HepG2 (cell line): ENCODE data around the gene CEACAM16. TPM values are rescaled to one million over a fixed set of nuclear protein-coding genes. Genes with fewer than 3 reads are reported as not detected.

Source experiments
- CC2D1A ChIP-seq: sonication (generic); formaldehyde crosslinking; IDR thresholded peaks from 2 replicates; pipeline ENCODE4 v1.8.1; 2023; ENCODE audit warnings: mild to moderate bottlenecking, missing genetic modification reagents
- HDAC2 ChIP-seq: sonication (generic); formaldehyde crosslinking; IDR thresholded peaks from 2 replicates; pipeline ENCODE4 v1.4.0; 2020; ENCODE audit warnings: missing genetic modification reagents
- IRX3 ChIP-seq: sonication (generic); formaldehyde crosslinking; IDR thresholded peaks from 2 replicates; pipeline ENCODE4 v1.8.1; 2023; ENCODE audit warnings: mild to moderate bottlenecking, low read depth, missing genetic modification reagents, borderline replicate concordance
- KAT2B ChIP-seq: fragments of 150-350 bp; IDR thresholded peaks from 2 replicates; pipeline ENCODE4 v1.6.1; 2014; ENCODE audit warnings: low read depth, low read length, borderline replicate concordance
- KDM4B ChIP-seq: sonication (generic); formaldehyde crosslinking; IDR thresholded peaks from 2 replicates; pipeline ENCODE4 v1.4.0; 2020; ENCODE audit warnings: missing genetic modification reagents
- NCOA2 ChIP-seq: sonication (generic); formaldehyde crosslinking; IDR thresholded peaks from 2 replicates; pipeline ENCODE4 v1.8.0; 2022; ENCODE audit warnings: inconsistent platforms
- NFIB ChIP-seq: sonication (generic); formaldehyde crosslinking; IDR thresholded peaks from 2 replicates; pipeline ENCODE4 v1.9.0; 2021; ENCODE audit warnings: missing genetic modification reagents, mild to moderate bottlenecking, borderline replicate concordance
- POLR2G ChIP-seq: fragments of 200-400 bp; formaldehyde crosslinking; IDR thresholded peaks from 2 replicates; pipeline ENCODE4 v1.6.1; 2018; ENCODE audit warnings: mild to moderate bottlenecking, low read depth, low read length, moderate library complexity
- TOE1 ChIP-seq: sonication (generic); formaldehyde crosslinking; IDR thresholded peaks from 2 replicates; pipeline ENCODE4 v1.4.0; 2020; ENCODE audit warnings: mild to moderate bottlenecking, missing genetic modification reagents
- ZNF124 ChIP-seq: sonication (generic); formaldehyde crosslinking; IDR thresholded peaks from 2 replicates; pipeline ENCODE4 v1.4.0; 2020; ENCODE audit warnings: missing genetic modification reagents
- ZNF3 ChIP-seq: IDR thresholded peaks from 2 replicates; pipeline ENCODE4 v1.7.0; 2017; ENCODE audit warnings: inconsistent platforms
- ZNF317 ChIP-seq: sonication (generic); formaldehyde crosslinking; IDR thresholded peaks from 2 replicates; pipeline ENCODE4 v1.5.0; 2020; ENCODE audit warnings: mild to moderate bottlenecking, missing genetic modification reagents
- ZNF34 ChIP-seq: sonication (generic); formaldehyde crosslinking; IDR thresholded peaks from 2 replicates; pipeline ENCODE4 v1.4.0; 2020; ENCODE audit warnings: mild to moderate bottlenecking, missing genetic modification reagents, borderline replicate concordance
- ZNF557 ChIP-seq: sonication (generic); formaldehyde crosslinking; IDR thresholded peaks from 2 replicates; pipeline ENCODE4 v1.4.0; 2020; ENCODE audit warnings: missing genetic modification reagents
- ZNF598 ChIP-seq: sonication (generic); formaldehyde crosslinking; IDR thresholded peaks from 2 replicates; pipeline ENCODE4 v1.5.1; 2020; ENCODE audit warnings: mild to moderate bottlenecking, missing genetic modification reagents, borderline replicate concordance
- ZNF709 ChIP-seq: sonication (generic); formaldehyde crosslinking; IDR thresholded peaks from 2 replicates; pipeline ENCODE4 v1.5.0; 2020; ENCODE audit warnings: mild to moderate bottlenecking, missing genetic modification reagents
- ZNF772 ChIP-seq: sonication (generic); formaldehyde crosslinking; IDR thresholded peaks from 2 replicates; pipeline ENCODE4 v1.5.0; 2020; ENCODE audit warnings: mild to moderate bottlenecking, missing genetic modification reagents
- ZNF777 ChIP-seq: sonication (generic); formaldehyde crosslinking; IDR thresholded peaks from 2 replicates; pipeline ENCODE4 v1.4.0; 2020; ENCODE audit warnings: missing genetic modification reagents
- ZSCAN30 ChIP-seq: sonication (generic); formaldehyde crosslinking; IDR thresholded peaks from 2 replicates; pipeline ENCODE4 v1.5.0; 2020; ENCODE audit warnings: mild to moderate bottlenecking, missing genetic modification reagents
- polyA plus RNA-seq, 8 experiments: library from polyadenylated mRNA; depleted of rRNA in 3 of 8; stranded (reverse) in 7 of 8; unstranded in 1 of 8; fragments of >200 nt; fragmentation: Illumina TruSeq in 4 of 8; extraction: Trizol in 4 of 8; gene quantifications; 2 replicates each; pipeline versions ENCODE4 v1.2.1 to v1.2.3, GENCODE V29; 2011 to 2016; ENCODE audit warnings: low read depth in 4 of 8, missing spikeins in 1 of 8, mixed read lengths in 1 of 8; ENCODE audit not compliant: insufficient read depth in 1 of 8
- total RNA-seq, 5 experiments: library from RNA; depleted of rRNA; stranded (reverse); fragments of >200 nt; fragmentation: Illumina TruSeq; extraction: Trizol; gene quantifications; 2 replicates each; pipeline ENCODE4 v1.2.3, GENCODE V29; 2016; ENCODE audit warnings: low read depth in 1 of 5
- TF ChIP-seq, protein P1 (sequence below): IDR thresholded peaks from 2 replicates; pipeline ENCODE4 v1.6.1; 2018; ENCODE audit warnings: missing genetic modification reagents, mild to moderate bottlenecking, missing compliant biosample characterization
- TF ChIP-seq, protein P2 (sequence below), 2 experiments: sonication (generic) in 1 of 2; formaldehyde crosslinking in 1 of 2; IDR thresholded peaks; 2 replicates each; pipeline versions ENCODE4 v1.4.0 to v1.6.1; 2018 to 2020; ENCODE audit warnings: missing genetic modification reagents in 2 of 2, borderline replicate concordance in 1 of 2, low read depth in 1 of 2, mild to moderate bottlenecking in 1 of 2, missing biosample characterization in 1 of 2
- TF ChIP-seq, protein P3 (sequence below): sonication (generic); formaldehyde crosslinking; conservative IDR thresholded peaks from 2 replicates; pipeline ENCODE4 v1.4.0; 2020; ENCODE audit warnings: missing genetic modification reagents
- TF ChIP-seq, protein P4 (sequence below): sonication (generic); formaldehyde crosslinking; IDR thresholded peaks from 2 replicates; pipeline ENCODE4 v1.4.0; 2020; ENCODE audit warnings: missing genetic modification reagents, borderline replicate concordance
- TF ChIP-seq, protein P5 (sequence below): IDR thresholded peaks from 2 replicates; pipeline ENCODE4 v1.6.1; 2012; ENCODE audit warnings: low read depth, low read length, improper control_type of control experiment

CEACAM16 gene
- total and polyA plus RNA-seq, 2 of the 13 experiments (the other 11 are each of a cell fraction or from before 2014, with no cell fraction given): not detected

DNA sequence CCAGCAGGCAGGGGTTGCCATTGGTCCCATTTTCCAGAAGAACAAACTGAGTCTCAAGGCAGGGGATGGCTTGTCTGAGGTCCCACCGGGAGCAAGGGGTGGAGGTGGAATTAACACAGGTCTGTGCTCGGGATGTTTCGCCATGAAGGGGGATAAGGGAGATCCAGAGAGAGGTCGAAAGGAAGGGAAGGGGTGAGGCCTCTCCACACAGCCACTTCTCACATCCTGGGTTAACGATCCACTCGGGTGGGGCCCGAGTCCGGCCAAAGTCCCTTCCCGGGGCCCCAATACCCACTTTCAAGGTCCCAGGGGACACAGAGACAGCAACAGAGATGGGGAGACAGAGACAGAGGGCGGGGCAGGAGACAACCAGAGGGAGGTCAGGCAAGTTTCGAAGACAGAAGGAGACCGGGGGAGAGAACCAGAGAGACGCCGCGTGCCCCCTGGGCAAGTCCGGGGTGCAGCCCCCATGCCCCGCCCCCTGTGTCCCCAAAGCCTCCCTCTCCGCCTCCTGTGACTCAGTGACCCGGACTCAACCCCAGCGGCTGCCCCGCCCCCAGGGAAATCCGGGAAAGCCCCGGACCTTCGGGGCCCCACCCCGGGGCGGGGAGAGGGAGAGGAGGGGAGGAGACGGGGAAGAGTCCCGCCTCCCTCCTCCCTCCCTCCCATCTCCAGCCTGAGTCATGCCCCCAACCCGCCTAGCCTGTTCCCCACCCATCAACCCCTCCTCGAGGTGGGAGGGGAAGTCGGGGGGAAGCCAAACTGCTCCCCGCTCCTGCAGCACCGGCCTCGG is 48.2 kb downstream of the CEACAM16 start (continued):
- no peak for TF ChIP-seq ZSCAN30 (CRISPR knock-in tag)
- TF ChIP-seq, protein P1, sequence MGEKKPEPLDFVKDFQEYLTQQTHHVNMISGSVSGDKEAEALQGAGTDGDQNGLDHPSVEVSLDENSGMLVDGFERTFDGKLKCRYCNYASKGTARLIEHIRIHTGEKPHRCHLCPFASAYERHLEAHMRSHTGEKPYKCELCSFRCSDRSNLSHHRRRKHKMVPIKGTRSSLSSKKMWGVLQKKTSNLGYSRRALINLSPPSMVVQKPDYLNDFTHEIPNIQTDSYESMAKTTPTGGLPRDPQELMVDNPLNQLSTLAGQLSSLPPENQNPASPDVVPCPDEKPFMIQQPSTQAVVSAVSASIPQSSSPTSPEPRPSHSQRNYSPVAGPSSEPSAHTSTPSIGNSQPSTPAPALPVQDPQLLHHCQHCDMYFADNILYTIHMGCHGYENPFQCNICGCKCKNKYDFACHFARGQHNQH: no peak; the same call in 1 of the 2 replicates
- no peak for TF ChIP-seq IRX3
- TF ChIP-seq ZNF34 (CRISPR knock-in tag): no peak
- no peak for TF ChIP-seq CC2D1A (CRISPR knock-in tag)
- TF ChIP-seq, protein P2, sequence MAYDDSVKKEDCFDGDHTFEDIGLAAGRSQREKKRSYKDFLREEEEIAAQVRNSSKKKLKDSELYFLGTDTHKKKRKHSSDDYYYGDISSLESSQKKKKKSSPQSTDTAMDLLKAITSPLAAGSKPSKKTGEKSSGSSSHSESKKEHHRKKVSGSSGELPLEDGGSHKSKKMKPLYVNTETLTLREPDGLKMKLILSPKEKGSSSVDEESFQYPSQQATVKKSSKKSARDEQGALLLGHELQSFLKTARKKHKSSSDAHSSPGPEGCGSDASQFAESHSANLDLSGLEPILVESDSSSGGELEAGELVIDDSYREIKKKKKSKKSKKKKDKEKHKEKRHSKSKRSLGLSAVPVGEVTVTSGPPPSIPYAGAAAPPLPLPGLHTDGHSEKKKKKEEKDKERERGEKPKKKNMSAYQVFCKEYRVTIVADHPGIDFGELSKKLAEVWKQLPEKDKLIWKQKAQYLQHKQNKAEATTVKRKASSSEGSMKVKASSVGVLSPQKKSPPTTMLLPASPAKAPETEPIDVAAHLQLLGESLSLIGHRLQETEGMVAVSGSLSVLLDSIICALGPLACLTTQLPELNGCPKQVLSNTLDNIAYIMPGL (CRISPR knock-in tag; IDR thresholded peaks at IDR 0.05; ENCODE audit: borderline replicate concordance in 1 of 2, low read depth in 1 of 2): no peak
- no peak for TF ChIP-seq TOE1 (CRISPR knock-in tag)
- TF ChIP-seq NFIB: no peak
- TF ChIP-seq ZNF3 (CRISPR knock-in tag): no peak
- TF ChIP-seq ZNF709: no peak
- peak; percentile 68 for TF ChIP-seq NCOA2 (CRISPR knock-in tag)
- no peak for TF ChIP-seq ZNF598 (CRISPR knock-in tag)
- TF ChIP-seq KDM4B (CRISPR knock-in tag): no peak
- TF ChIP-seq ZNF317 (CRISPR knock-in tag): 0 out of 2 replicates have a peak, but pooled peaks have one; percentile 41
- TF ChIP-seq, protein P3, sequence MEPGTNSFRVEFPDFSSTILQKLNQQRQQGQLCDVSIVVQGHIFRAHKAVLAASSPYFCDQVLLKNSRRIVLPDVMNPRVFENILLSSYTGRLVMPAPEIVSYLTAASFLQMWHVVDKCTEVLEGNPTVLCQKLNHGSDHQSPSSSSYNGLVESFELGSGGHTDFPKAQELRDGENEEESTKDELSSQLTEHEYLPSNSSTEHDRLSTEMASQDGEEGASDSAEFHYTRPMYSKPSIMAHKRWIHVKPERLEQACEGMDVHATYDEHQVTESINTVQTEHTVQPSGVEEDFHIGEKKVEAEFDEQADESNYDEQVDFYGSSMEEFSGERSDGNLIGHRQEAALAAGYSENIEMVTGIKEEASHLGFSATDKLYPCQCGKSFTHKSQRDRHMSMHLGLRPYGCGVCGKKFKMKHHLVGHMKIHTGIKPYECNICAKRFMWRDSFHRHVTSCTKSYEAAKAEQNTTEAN: no peak
- TF ChIP-seq, protein P4, sequence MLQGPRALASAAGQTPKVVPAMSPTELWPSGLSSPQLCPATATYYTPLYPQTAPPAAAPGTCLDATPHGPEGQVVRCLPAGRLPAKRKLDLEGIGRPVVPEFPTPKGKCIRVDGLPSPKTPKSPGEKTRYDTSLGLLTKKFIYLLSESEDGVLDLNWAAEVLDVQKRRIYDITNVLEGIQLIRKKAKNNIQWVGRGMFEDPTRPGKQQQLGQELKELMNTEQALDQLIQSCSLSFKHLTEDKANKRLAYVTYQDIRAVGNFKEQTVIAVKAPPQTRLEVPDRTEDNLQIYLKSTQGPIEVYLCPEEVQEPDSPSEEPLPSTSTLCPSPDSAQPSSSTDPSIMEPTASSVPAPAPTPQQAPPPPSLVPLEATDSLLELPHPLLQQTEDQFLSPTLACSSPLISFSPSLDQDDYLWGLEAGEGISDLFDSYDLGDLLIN: no peak
- TF ChIP-seq POLR2G: no peak
- no peak for TF ChIP-seq ZNF772 (CRISPR knock-in tag)
- peak; percentile 8; the same call in 1 of the 2 replicates for TF ChIP-seq ZNF124 (CRISPR knock-in tag)
- TF ChIP-seq, protein P5, sequence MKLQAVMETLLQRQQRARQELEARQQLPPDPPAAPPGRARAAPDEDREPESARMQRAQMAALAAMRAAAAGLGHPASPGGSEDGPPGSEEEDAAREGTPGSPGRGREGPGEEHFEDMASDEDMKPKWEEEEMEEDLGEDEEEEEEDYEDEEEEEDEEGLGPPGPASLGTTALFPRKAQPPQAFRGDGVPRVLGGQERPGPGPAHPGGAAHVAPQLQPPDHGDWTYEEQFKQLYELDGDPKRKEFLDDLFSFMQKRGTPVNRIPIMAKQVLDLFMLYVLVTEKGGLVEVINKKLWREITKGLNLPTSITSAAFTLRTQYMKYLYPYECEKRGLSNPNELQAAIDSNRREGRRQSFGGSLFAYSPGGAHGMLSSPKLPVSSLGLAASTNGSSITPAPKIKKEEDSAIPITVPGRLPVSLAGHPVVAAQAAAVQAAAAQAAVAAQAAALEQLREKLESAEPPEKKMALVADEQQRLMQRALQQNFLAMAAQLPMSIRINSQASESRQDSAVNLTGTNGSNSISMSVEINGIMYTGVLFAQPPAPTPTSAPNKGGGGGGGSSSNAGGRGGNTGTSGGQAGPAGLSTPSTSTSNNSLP: no peak
- TF ChIP-seq ZNF777: no peak
- TF ChIP-seq ZNF557 (CRISPR knock-in tag): no peak
- TF ChIP-seq HDAC2 (CRISPR knock-in tag): peak; percentile 59
- no peak for TF ChIP-seq KAT2B
